Inflammatory macrophage (primary cell): ENCODE results near the gene PTPN3.

Experiments
- DNase-seq, 2 donors: peaks; one replicate each; pipeline ENCODE4 v3.0.0-alpha.2; 2020 to 2022

The PTPN3 gene

DNA sequence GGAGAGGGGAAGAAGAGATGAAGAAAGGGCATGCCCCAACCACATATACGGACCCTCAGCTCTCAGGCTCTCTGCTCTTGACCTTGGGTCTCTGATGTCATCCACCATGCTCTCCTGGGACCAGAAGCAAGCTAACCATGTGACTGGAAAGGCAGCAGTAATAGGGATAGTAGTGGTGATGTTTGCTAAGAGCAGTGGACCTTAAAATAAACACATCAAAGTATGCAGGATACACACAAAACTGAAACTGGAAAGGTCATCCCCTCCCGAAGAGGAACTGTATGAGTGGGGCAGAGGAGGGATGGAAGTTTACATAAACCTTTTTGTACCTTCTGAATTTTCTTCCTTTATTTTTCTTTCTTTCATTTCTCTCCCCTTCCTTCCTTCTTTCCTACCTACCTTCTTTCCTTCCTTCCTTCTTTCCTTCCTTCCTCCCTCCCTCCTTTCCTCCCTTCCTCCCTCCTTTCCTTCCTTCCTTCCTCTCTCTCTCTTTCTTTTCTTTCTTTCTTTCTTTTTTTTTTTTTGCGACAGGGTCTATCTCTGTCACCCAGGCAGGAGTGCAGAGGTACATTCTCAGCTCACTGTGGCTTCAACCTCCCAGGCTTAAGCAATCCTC lies 8.1 kb upstream of the PTPN3 start:
- DNase-seq, result no peak

DNA sequence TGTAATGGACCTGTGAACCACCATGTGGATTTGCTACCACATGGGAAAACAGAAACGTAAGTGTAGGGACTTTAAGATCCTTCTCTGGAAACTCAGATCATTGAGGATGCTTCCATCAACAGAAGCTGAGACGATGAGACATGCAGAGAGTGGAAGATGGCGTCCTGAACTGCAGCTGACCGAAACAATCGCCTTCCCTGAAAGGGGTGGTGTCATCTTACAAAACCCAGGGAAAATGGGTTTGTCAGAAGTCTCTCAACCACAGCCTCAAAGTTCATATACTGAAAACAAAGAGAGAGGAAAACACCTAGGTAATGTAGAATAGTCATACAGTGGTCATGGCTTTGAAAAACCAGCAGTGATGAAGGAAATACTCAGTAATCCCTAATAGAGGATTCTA lies 6.6 kb upstream of the PTPN3 start:
- no peak for DNase-seq

DNA sequence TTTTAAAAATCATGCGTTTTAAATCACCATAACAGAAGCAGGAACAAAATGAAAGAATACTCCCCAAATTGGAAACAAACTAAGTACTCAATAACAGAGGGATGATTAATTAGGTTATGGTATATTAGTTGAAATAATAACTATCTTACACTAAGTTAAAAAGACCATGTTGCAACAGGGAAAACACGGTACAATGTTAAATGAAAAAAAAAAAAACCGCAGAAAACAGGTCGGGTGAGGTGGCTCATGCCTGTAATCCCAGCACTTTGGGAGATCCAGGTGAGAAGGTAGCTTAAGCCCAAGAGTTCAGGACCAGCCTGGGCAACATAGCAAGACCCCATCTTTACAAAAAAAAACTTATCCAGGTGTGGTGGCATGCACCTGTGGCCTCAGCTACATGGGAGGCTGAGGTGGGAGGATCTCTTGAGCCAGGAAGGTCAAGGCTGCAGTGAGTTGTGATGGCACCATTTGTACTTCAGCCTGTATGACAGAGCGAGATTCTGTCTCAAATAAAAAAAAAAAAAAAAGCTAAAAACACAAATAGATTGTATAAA lies 2.4 kb upstream of the PTPN3 start:
- no peak for DNase-seq

DNA sequence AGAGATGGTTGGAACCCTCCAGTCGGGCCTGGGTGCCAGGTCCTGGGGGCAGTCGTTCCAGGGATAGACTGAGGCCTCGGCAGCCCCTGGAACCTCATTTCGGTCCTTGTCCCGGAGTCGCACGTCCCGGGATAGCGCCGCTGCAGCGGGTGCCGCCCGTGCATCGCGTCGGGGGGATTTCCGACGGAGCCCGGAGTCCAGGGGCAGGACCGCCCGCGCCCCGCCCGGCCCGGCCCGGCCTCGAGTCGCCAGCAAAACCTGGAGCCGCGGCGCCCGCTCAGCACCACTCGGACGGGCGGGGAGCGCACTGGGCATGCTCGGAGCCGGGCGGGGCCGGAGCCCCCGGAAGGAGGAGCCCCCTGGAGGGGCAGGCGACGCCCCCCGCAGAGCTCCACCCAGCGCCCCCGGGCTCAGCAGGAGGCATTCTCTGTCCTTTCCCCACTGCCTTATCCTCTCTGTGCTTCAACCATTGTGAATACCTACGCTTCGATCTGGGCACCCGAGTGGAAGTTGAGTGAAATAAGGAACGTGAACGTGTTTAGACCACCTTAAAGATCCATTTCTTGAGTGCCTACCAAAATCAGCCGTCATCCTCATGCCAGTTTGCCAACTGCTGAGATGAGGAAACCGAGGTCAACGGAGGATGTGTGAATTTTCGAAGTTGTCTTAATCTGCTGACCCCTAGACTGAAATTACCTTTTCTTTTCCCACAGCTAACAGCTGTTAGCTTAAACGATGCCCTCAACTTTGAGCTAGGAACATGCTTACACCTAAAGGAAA lies 1.7 kb upstream of the PTPN3 start:
- DNase-seq, result no peak

DNA sequence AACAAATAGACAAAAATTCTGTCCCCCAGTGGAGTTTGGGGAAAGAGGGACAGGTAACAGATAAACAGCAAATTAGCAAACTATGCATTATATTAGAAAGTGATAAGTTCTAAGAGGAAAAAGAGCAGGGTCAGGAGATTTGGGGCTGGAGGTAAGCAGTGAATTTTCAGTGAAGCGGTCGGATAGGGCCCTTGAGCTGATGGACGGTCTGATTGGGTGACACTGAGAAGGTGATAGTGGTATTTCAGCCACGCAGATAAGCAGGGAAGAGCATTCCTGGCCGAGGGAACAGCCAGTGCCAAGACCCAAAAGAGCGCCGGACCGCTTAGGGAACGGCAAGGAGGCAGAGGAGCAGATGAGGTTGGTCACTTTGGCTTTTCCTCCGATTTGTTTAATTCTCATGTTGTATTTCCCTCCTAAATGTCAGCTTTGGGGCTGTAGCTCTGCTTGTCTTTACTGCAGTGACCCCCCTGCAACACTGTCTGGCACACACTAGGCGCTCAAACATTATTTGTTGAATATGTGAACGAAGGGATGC lies 1.1 kb upstream of the PTPN3 start:
- DNase-seq, result no peak

DNA sequence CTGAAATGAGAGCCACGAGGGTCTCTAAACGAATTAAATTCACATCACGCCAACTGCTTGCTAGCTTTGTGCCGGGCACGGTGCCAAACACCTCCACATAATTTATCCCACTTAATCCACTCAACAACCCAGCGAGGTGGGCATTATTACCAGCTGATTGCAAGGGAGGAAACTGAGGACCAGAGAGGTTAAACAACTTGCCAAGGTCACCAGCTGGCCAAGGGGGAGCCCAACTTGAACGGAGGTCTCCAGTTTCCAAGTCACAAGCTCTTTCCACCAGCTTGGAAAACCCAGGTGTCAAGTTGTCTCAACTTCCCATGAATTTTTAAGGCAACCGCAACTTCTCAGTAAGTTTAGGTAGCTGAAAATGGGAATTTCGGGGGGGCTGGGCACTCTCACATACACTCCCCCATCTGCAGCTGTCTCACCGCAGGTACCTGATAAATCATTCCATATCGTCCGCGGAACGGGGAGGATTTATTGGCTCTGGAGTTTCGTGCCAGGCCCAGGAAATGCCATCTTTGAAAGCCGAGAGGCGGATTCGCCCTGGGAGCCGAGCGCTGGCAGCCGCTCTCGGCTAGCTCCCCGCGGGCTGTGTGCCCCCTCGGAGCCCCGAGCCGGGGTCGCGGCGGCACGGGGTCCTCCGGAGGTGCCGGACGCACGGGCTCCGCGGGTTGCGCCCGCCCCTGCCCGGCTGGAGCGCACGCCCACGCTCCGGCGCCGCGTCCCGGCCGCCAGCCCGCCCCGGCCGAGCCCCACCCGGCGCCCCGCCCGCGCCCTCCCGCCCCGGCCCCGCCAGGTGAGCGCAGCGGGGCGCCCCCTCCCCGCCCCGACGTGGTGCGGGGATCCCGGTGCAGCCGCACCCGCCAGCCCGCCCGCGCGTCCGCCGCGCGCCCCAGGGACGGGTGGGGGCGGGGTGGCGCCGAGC lies 617 bp downstream of the PTPN3 start:
- no peak for DNase-seq

DNA sequence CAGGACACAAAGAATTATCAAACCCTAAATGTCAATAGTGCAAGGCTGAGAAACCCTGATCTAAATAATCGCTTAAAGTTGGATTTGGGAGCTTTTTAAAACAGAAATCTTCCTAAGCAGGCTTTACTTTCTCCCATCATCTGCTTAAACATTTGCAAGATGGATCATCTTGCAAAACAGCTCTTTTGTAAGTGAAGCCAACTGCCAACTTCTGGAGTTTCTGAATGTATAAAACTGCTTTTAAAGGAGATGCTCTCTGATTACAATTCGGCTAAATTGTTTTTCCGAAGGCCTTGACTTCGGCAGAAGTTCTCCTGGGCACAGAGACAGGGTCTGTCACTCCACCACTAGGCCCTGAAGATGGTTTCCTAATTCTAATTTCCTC lies 1.3 kb downstream of the PTPN3 start:
- no peak for DNase-seq

DNA sequence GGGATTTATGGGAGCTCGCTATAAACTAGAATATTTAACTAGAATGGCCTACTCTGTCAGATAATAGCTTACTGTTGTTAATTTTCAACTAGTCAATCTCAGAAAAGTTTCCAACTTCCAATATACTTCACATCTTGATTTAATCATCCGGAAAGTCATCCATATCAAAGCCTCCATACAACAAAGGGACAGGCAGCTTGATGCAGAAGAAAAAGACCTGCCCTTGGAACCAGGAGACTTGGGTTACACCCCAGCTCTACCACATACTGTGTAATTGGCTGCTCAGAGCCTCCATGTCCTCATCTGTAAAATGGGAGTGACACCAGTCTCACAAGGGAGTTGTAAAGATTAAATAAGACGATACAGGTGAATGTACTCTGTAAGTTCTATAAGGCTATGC lies 1.9 kb downstream of the PTPN3 start:
- no peak for DNase-seq

DNA sequence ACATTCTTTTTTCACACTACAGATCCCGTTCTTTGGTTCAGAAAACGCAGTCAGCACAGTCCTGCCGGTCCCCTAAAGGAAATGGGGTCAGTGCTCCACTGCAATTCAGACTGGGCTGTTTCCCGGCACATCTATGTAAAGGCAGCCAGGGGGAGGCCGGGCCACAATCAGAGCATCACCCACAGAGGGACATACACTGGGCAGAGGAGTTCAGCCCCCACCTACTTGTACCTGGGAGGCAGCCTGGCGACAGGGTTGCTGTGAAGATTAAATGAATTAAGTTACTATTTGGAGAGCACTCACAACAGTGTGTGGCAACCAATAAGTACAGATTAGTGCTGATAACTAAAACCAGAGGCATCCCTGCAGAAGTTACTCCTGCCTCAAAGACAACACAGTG lies 4.5 kb downstream of the PTPN3 start:
- no peak for DNase-seq

DNA sequence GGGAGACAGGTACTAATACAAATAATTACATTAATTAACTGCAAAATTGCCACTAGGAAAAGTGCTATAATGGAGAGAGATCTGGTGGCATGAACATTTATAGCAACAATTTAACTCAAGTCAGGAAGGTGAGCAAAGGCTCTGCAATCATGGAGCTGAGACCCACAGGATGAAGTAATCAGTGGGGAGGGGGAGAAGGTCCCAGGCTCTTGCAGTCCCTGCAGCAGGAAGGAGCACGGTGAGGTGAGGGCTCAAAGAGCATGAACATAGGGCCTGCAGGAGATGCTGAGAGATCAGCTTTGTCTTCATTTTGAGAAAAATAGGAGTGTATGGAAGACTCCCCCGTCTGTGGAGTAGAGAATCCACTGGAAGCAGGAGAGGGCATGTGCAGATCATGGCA lies 6.5 kb downstream of the PTPN3 start:
- no peak for DNase-seq

DNA sequence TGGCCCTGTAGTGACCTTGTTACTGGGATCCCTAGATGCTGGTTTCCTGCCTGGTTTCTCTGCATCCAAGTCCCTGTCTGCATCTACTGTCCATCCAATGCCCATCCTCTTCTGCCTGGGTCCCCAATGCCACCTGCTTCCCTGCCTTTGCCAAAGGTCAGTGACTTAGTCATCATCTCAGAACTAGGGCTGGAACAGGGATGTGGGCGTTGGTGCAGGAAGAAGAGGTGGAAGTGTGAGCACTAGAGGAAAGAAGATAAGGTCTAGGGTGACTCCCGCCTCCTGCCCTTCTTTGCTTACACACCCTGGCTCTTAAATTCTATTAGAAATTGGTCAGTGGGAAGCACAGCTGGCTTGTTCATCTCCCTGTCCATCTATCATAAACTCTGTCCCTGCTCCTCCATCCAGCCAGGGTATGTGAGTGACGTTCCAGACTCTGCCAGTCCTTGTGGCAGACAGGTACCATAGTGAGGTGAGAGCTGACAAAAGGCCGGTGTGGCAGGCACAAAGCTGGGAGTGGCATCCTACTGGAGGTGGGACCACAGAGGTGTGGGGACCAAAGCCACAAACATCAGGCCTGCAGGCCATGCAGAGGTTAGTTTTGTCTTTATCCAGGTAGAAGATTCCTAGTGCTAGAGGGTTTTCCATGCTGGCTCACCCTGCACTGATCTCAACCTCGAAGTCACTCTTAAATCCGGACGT lies 9.2 kb downstream of the PTPN3 start:
- DNase-seq, result no peak

DNA sequence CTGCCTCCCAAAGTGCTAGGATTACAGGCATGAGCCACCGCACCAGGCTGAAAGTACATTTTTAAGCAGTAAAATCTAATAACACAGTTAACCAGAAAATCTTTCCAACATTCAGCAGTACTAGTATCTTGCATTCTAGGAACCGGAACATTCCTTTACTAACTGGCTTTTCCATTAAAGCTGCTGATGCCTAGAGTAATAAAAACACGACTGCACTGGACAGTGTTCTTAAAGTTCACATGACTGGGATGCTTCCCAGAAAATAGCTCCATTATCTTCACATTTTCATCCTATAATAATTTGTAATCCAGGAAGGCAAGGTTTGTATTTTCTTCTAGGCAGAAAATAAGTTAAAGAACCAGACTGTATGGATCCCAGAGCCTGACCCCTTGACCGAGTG lies 9.8 kb downstream of the PTPN3 start:
- DNase-seq, result no peak

DNA sequence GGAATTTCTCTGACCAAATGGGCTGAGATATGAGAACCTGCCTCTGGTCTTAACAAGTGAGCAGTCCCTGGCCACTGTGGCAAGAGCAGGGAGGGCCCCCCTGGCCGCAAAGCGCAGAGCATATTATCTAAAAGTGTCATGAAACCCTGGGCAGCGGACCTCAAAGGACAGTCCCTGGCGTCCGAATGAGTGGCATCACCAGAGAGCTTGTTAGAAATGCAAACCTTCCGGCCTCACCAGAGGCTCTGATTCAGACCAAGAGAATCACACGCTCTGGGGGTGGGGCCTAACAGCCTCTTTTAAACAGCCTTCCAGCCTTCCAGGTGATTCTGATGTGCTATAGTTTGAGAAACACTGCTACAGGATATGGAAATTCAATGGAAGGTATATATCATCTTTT lies 10.9 kb downstream of the PTPN3 start:
- no peak for DNase-seq

DNA sequence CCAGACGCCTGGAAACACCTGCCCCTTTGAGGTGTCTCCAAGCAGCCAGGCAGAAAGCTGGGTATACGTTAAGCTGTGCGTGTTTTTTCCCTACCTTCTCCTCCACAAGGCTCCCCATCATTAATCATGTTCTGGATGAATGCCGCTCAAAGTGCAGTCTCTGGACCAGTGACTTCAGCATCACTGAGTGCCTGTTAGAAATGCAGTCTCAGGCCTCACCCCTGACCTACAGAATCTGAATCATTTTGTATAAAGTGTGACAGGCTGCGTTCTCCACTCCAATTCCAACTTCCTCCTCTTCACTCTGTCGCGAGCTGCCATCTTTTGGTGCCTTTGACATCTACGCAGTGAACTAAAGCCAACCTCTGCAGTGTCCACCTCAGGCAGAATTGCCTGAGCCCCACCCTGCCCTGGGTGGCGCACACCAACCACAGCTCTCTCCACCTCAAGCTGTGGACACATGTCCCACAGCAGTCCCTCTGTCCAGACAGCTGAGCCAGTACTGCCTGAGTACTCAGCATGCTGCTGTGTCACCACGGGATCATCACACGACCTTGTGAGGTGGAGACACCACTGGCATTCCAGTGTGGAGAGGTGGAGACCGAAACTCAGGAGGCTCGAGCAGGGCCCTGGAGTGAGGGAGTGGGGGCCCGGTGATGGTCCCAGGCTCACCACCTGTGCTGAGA lies 14.2 kb downstream of the PTPN3 start:
- no peak for DNase-seq

DNA sequence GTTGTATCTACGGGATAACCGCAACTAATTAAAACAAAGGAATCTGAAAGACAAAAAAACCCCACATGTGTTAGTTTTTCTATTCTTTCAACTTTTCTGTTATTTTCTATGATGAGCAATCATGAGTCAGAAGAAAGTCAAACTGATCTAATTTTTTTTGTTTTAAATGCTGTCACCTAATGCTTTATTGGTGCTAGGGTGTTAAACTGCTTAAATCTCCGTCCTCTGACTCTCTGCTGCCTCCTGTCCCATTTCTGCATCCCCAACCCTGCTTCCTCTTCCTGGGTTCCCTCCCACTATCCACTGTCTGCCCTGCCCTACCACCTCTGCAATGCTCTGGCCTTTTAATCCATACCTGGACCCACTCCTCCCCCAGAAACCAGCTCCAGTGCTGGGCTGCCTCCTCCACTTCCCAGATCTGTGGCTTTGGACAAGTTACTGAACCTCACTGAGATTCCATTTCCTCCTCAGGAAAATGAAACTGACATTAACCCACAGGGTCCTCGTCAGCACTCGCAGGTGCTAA lies 15.7 kb downstream of the PTPN3 start:
- no peak for DNase-seq

DNA sequence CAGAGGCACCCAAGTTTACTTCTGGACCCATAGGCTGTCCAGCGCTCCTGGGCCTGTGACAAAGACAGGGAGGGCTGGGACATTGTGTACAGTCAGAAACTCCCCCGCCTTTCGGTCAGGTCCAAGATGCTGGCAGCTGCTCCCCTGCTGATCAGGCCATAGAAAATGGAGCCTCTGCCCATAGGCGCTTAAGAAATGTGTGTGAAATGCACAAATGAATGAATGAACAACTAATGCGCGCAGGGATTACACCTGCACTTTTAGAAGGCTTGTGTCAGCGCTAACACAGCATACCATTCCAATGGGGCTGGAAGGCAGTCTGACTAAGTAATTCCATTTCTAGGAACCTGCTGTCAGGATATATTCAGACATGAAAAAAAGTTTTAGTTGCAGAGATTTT lies 16.3 kb downstream of the PTPN3 start:
- DNase-seq, result no peak

DNA sequence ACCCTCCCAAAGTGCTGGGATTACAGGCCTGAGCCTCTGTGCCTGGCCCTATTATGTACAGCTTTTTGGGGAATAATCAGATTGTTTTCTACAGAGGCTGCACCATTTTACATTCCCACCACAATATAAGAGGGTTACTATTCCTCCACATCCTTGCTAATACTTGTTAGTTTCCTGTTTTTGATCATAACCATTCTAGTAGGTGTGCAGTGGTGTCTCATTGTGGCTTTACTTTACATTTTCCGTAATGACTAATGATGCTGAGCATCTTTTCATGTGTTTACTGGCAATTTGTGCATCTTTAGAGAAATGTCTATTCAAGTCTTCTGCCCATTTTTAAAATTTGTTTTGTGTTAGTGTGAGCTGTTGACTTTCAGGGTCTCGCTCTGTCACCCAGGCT lies 18.3 kb downstream of the PTPN3 start:
- no peak for DNase-seq

DNA sequence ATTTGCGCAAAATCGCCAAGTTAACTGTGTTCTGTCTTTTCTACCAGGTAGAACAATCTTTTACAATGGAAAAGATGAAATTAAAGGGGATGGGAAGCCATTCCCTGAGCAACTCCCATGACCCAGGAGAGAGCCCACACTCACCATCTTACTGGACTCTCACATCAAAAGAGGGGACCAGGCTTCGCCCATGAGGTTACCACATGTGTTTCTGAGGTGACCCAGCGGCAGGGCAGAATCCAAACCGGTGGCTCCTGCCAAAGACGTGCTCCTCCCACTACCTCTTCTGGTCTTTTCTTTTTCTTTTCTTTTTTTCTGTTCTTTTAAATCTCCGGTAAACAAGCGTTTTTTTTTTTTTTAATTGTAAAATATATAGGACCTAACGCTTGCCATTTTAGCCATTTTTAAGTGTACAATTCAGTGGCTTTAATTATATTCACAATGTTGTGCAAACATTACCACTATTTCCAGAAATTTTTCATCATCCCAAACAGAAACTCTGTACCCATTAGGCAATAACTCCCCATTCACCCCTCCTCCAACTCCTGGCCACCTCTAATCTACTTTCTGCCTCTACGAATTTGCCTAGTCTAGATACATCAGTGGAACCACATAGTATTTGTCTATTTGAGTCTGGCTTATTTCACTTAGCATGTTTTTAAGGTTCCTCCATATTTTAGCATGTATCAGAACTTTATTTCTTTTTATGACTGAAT lies 19.3 kb downstream of the PTPN3 start:
- DNase-seq, result no peak

DNA sequence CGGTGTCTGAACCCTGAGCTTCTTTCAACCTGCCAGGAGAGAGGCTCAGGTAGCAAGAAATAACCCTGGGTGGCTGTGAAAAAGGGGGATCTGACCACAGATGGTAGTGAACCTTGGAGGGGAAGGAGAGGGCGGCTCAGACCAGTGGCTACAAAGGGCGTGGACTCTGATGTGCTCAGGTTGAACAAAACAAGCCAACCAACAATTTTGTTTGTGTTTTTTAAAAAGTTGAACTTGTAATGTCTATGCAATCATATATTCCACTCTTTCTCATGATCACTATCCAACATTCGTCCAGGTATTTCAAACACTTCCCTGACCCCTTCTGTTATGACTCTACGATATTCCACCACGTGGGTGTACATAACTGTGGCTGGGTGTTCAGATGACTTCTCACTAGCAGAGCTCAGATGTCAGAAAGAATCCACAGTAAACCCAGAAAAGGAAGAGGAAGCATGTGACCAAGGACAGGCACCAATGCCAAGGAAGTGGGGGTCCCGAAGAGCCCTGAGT lies 20.0 kb downstream of the PTPN3 start:
- DNase-seq, result no peak

DNA sequence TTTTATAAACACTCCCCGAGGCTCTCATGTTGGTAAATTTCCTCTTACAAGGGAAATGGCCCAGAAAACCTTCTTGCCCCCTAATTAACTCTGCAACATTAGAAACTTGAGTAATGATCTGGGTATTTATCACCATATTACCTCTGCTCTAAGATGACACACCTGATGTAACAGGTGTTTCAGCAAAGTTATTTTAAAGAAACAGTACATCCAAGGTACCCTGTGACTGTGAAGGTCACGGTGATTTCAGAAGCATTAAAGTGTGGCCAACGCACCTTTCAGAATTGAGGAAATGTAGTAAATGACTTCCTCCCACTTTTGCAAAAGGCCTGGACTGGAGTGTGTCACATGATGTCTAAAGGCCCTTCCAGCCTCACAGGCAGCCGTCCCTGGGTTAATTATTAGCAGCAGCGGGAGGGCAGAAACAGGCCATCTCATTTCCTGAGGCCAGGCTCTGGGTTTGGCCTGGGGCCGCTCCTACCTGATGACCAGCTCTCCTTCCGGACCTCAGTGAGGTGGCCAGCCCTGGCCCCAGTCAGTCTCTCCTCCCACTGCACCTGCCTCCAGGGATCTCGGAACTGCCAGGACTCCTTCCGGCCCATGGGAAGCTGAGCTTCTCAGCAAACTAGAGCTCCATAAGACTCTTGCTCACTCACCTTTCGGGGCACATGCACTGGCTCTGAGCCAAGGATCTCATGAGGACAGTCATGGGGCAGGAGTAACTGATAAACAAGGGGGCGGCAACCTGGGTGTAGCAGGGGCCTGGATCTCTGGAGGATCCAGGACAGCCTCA lies 20.7 kb downstream of the PTPN3 start:
- no peak for DNase-seq
